IMR-90 (cell line): Measurements from ENCODE around the gene NDUFAF8. TPM values are rescaled to one million over a fixed set of nuclear protein-coding genes. Genes with fewer than 3 reads are reported as not detected.

Experiments used
- ATAC-seq: fragments of 200-7000 bp; cut with Tn5 transposase; 2 replicates; pipeline ENCODE4 v1.9.1; 2020; ENCODE audit warnings: low read depth, mild to moderate bottlenecking, moderate library complexity
- BruUV-seq: library from RNA; stranded (reverse); fragments of 400-500 nt; replicated peaks from 2 replicates; lab custom pipeline; 2021; lab: Mats Ljungman, UMichigan
- CTCF ChIA-PET: fragments of 300-600 bp; formaldehyde crosslinking; extraction: SDS; loops from one replicate; lab custom pipeline; 2021; ENCODE audit warnings: antibody characterized with exemption; lab: Yijun Ruan, JAX
- POLR2A ChIA-PET: fragments of 300-600 bp; sonication (Branson Sonifier 250); formaldehyde crosslinking; loops from one replicate; lab custom pipeline; 2022; ENCODE audit warnings: antibody characterized with exemption; ENCODE audit not compliant: unreplicated experiment; lab: Charles Lee
- DNase-seq: peaks from one replicate; pipeline ENCODE4 v3.0.0; 2013
- H2AFZ ChIP-seq: replicated peaks from 2 replicates; pipeline ENCODE3; 2013; ENCODE audit warnings: low read length, mild to moderate bottlenecking; ENCODE audit not compliant: poor library complexity
- H2AK5ac ChIP-seq: 2 replicates; pipeline ENCODE4 v1.6.1; 2013; ENCODE audit warnings: low read depth, low read length, inconsistent platforms
- H2AK9ac ChIP-seq: replicated peaks from 2 replicates; pipeline ENCODE3; 2013; ENCODE audit warnings: mild to moderate bottlenecking, low read depth, low read length, moderate library complexity; ENCODE audit not compliant: poor library complexity
- H2BK120ac ChIP-seq: 2 replicates; pipeline ENCODE4 v1.6.1; 2013; ENCODE audit warnings: low read depth, low read length, inconsistent platforms
- H2BK15ac ChIP-seq: 3 replicates; pipeline ENCODE4 v1.6.1; 2013; ENCODE audit warnings: low read depth, low read length, inconsistent platforms
- H2BK20ac ChIP-seq: 2 replicates; pipeline ENCODE4 v1.6.1; 2013; ENCODE audit warnings: low read depth, mild to moderate bottlenecking, inconsistent platforms, low read length, moderate library complexity
- H2BK5ac ChIP-seq: 2 replicates; pipeline ENCODE4 v1.6.1; 2013; ENCODE audit warnings: mild to moderate bottlenecking, low read depth, low read length, inconsistent platforms; ENCODE audit not compliant: poor library complexity, severe bottlenecking
- H3K14ac ChIP-seq: replicated peaks from 2 replicates; pipeline ENCODE4 v1.6.1; 2013; ENCODE audit warnings: low read depth, low read length, inconsistent platforms
- H3K18ac ChIP-seq: 2 replicates; pipeline ENCODE4 v1.6.1; 2013; ENCODE audit warnings: low read depth, low read length, control low read depth
- H3K23ac ChIP-seq: 2 replicates; pipeline ENCODE4 v1.6.1; 2013; ENCODE audit warnings: low read depth, low read length, inconsistent platforms
- H3K27ac ChIP-seq: 2 replicates; pipeline ENCODE4 v1.5.1; 2013; ENCODE audit warnings: mild to moderate bottlenecking, control low read depth, low read length; ENCODE audit not compliant: insufficient read depth
- H3K27me3 ChIP-seq: 2 replicates; pipeline ENCODE4 v1.6.1; 2013; ENCODE audit warnings: low read length; ENCODE audit not compliant: control insufficient read depth, insufficient read depth
- H3K36me3 ChIP-seq: 2 replicates; pipeline ENCODE4 v1.6.1; 2013; ENCODE audit warnings: low read length, mixed read lengths; ENCODE audit not compliant: control insufficient read depth, insufficient read depth
- H3K4ac ChIP-seq: 2 replicates; pipeline ENCODE4 v1.6.1; 2013; ENCODE audit warnings: low read depth, low read length, inconsistent platforms
- H3K4me1 ChIP-seq: 2 replicates; pipeline ENCODE4 v1.6.1; 2013; ENCODE audit warnings: low read length, mixed read lengths; ENCODE audit not compliant: control insufficient read depth, insufficient read depth
- H3K4me2 ChIP-seq: 2 replicates; pipeline ENCODE4 v1.6.1; 2013; ENCODE audit warnings: low read depth, mild to moderate bottlenecking, control low read depth, low read length, moderate library complexity
- H3K4me3 ChIP-seq: 2 replicates; pipeline ENCODE4 v1.5.1; 2013; ENCODE audit warnings: low read depth, mild to moderate bottlenecking, control low read depth, low read length, moderate library complexity; ENCODE audit not compliant: insufficient read depth
- H3K56ac ChIP-seq: 2 replicates; pipeline ENCODE4 v1.6.1; 2013; ENCODE audit warnings: low read length, inconsistent platforms; ENCODE audit not compliant: insufficient read depth; ENCODE audit errors: extremely low read depth
- H3K79me1 ChIP-seq, 2 experiments: 2 replicates each; pipeline ENCODE4 v1.6.1; 2013; ENCODE audit warnings: low read length in 2 of 2, inconsistent platforms in 1 of 2, low read depth in 1 of 2
- H3K9ac ChIP-seq: 2 replicates; pipeline ENCODE4 v1.6.1; 2013; ENCODE audit warnings: low read depth, low read length, control low read depth
- H3K9me1 ChIP-seq: 2 replicates; pipeline ENCODE4 v1.6.1; 2013; ENCODE audit warnings: low read length, inconsistent platforms; ENCODE audit not compliant: insufficient read depth
- H3K9me3 ChIP-seq: 2 replicates; pipeline ENCODE4 v1.6.1; 2013; ENCODE audit warnings: low read length; ENCODE audit not compliant: control insufficient read depth, insufficient read depth
- H4K20me1 ChIP-seq: 2 replicates; pipeline ENCODE4 v1.6.1; 2013; ENCODE audit warnings: low read length, inconsistent platforms; ENCODE audit not compliant: insufficient read depth
- H4K5ac ChIP-seq: 2 replicates; pipeline ENCODE4 v1.6.1; 2013; ENCODE audit warnings: mild to moderate bottlenecking, low read depth, low read length, control low read depth
- H4K8ac ChIP-seq, 2 experiments: 2 replicates each; pipeline ENCODE4 v1.6.1; 2013; ENCODE audit warnings: low read depth in 2 of 2, low read length in 2 of 2, control low read depth in 1 of 2, inconsistent platforms in 1 of 2
- H4K91ac ChIP-seq: 2 replicates; pipeline ENCODE4 v1.6.1; 2013; ENCODE audit warnings: low read depth, low read length, inconsistent platforms; ENCODE audit not compliant: insufficient read depth
- BHLHE40 ChIP-seq: fragments of 150-350 bp; IDR thresholded peaks from 2 replicates; pipeline ENCODE4 v1.6.1; 2016; ENCODE audit warnings: mild to moderate bottlenecking, low read depth, low read length
- CEBPB ChIP-seq: IDR thresholded peaks from 2 replicates; pipeline ENCODE4 v1.6.1; 2012; ENCODE audit warnings: low read depth, low read length, improper control_type of control experiment
- CHD1 ChIP-seq: IDR thresholded peaks from 2 replicates; pipeline ENCODE4 v1.6.1; 2012; ENCODE audit warnings: low read depth, low read length, improper control_type of control experiment
- CTCF ChIP-seq: conservative IDR thresholded peaks from 2 replicates; pipeline ENCODE4 v1.5.1; 2012; ENCODE audit warnings: mild to moderate bottlenecking, low read depth, low read length, improper control_type of control experiment
- ELK1 ChIP-seq: fragments of 150-350 bp; IDR thresholded peaks from 2 replicates; pipeline ENCODE4 v1.6.1; 2016; ENCODE audit warnings: low read depth, mild to moderate bottlenecking, low read length, moderate library complexity, borderline replicate concordance
- FOS ChIP-seq: fragments of 150-350 bp; IDR thresholded peaks from 2 replicates; pipeline ENCODE4 v1.6.1; 2016; ENCODE audit warnings: low read depth, low read length
- MXI1 ChIP-seq: IDR thresholded peaks from 2 replicates; pipeline ENCODE4 v1.6.1; 2012; ENCODE audit warnings: low read depth, mild to moderate bottlenecking, low read length, moderate library complexity, borderline replicate concordance
- POLR2A ChIP-seq: IDR thresholded peaks from 2 replicates; pipeline ENCODE4 v1.6.1; 2012; ENCODE audit warnings: mild to moderate bottlenecking, low read depth, low read length
- RCOR1 ChIP-seq: IDR thresholded peaks from 2 replicates; pipeline ENCODE4 v1.6.1; 2012; ENCODE audit warnings: mild to moderate bottlenecking, low read length, improper control_type of control experiment; ENCODE audit not compliant: insufficient replicate concordance
- SMC3 ChIP-seq: fragments of 150-350 bp; IDR thresholded peaks from 2 replicates; pipeline ENCODE4 v1.6.1; 2016; ENCODE audit warnings: low read depth, mild to moderate bottlenecking, antibody characterized with exemption, low read length, moderate library complexity
- USF2 ChIP-seq: fragments of 150-350 bp; IDR thresholded peaks from 2 replicates; pipeline ENCODE4 v1.6.1; 2017; ENCODE audit warnings: mild to moderate bottlenecking, antibody characterized with exemption, low read length, low read depth
- WGBS, 2 experiments: methylation state at CpG; one replicate each; pipeline versions ENCODE4 v1.1.5 to v1.1.7; 2013; ENCODE audit warnings: missing lambda C conversion rate in 2 of 2; ENCODE audit not compliant: insufficient read length in 1 of 2; ENCODE audit errors: extremely low coverage in 2 of 2; 5-methylcytosine and 5-hydroxymethylcytosine counted together
- dilution Hi-C: fragments of 300-500 bp; cut with HindIII; formaldehyde crosslinking; loops from one replicate; pipeline ENCODE4 v1.14.3; 2018; ENCODE audit warnings: low sequenced_read_pairs; ENCODE audit not compliant: unreplicated experiment
- in situ Hi-C: fragments of 300-500 bp; cut with MboI; formaldehyde crosslinking; loops from 3 replicates; pipeline ENCODE4 v1.14.3; 2019; ENCODE audit warnings: low sequenced_read_pairs, inconsistent platforms, mixed read lengths
- intact Hi-C: fragments of 100-400 bp; cut with micrococcal nuclease; formaldehyde crosslinking; loops from 2 replicates; pipeline ENCODE4 v1.10.0; 2022
- polyA plus RNA-seq, 3 experiments: library from polyadenylated mRNA; depleted of rRNA; stranded (reverse); fragments of >200 nt; gene quantifications; 2 replicates each; pipeline ENCODE4 v1.2.3, GENCODE V29; 2012; ENCODE audit warnings: low replicate concordance in 1 of 3
- total RNA-seq: library from RNA; depleted of rRNA; stranded (reverse); fragments of >200 nt; gene quantifications from 2 replicates; pipeline ENCODE4 v1.2.3, GENCODE V29; 2012

Gene NDUFAF8
- total and polyA plus RNA-seq, 2 of the 4 experiments (the other 2 are of a cell fraction): 11.1 to 65.0 TPM

- ATAC-seq (no peak), DNase-seq (no peak)
- Histone ChIP-seq H2BK5ac (no peak overlapping the region), H3K9me1 (0 out of 2 replicates have a peak, but pooled peaks cover 5% of the 10 kb centered on the region), H3K4me2 (no peak overlapping the region), H4K5ac (no peak overlapping the region), H3K9ac (no peak overlapping the region), H4K20me1 (peaks cover 37% of the 10 kb centered on the region), H2AK5ac (no peak overlapping the region), H2AFZ (no peak overlapping the region), H2BK20ac (no peak overlapping the region), H3K4me1 (peaks cover 8% of the 10 kb centered on the region), H3K36me3 (peaks cover 39% of the 10 kb centered on the region), H3K23ac (no peak overlapping the region), H3K4ac (no peak overlapping the region), H2BK15ac (no peak overlapping the region), H3K79me1 (peaks cover 15 to 50% of the 10 kb centered on the region in 2 experiments), H2BK120ac (no peak overlapping the region), H3K27ac (no peak overlapping the region), H3K56ac (no peak overlapping the region), H3K18ac (no peak overlapping the region), H4K91ac (no peak overlapping the region), H3K9me3 (no peaks in the 10 kb centered on the region), H3K27me3 (no peaks in the 10 kb centered on the region), H2AK9ac (no peak overlapping the region), H3K4me3 (no peak overlapping the region), H3K14ac (no peak overlapping the region), H4K8ac (no peak overlapping the region)
- in situ Hi-C loops: no loop called here
- intact Hi-C loops: no loop called here
- dilution Hi-C loops: no loop called here
- TF ChIP-seq BHLHE40: no peak
- no peak for TF ChIP-seq POLR2A
- TF ChIP-seq CHD1: no peak
- TF ChIP-seq RCOR1: no peak
- TF ChIP-seq FOS: no peak
- TF ChIP-seq CEBPB: no peak
- TF ChIP-seq USF2: no peak
- no peak for TF ChIP-seq SMC3
- TF ChIP-seq ELK1: no peak
- TF ChIP-seq CTCF: no peak
- TF ChIP-seq MXI1: no peak
- ChIA-PET CTCF (no interaction called here), POLR2A (no interaction called here)
- 86% methylated on average over 4 of the region's 17 CpGs; no CpG with 5 or more reads in 1 of the 2 experiments for WGBS, 2 experiments
- BruUV-seq: no TSS peak
Observed at GRCh38 chr17:81233316-81233715, 5.8 kb upstream of the NDUFAF8 start.
